Activated CD4-positive, CD25-positive, alpha-beta regulatory T cell treated with anti-CD3 and anti-CD28 coated beads, Interleukin-2, amount 50 U/mL, for 16 hours (primary cell): Measurements from ENCODE around the gene HK2.
A peak's percentile ranks its signal among the peaks of the same experiment; 100 is the strongest.
"Not testable (repeated sequence)": the region's sequence is repeated elsewhere in the genome, so short reads cannot be mapped to it uniquely, and the experiment has no call there.

Source experiments
- DNase-seq: peaks from one replicate; pipeline ENCODE4 v3.0.0-alpha.2; 2020; ENCODE audit warnings: low read depth, low spot score

HK2 gene

DNA sequence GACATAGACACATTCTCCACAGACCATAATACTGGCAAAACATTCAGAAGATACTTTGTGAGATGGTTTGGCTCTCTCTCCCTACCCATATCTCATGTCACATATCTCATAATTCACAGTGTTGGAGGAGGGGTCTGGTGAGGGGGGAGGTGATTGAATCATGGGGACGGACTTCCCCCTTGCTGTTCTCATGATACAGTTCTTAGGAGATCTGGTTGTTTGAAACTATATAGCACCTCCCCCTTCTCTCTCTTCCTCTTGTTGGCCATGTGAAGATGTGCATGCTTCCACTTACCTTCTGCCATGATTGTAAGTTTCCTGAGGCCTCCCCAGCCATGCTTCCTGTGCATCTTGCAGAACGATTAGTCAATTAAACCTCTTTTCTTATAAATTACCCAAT is 61.1 kb downstream of the HK2 start:
- DNase-seq: no peak

GRCh38 chr2:74896232-74896631 is 62.3 kb downstream of the HK2 start:
- no peak for DNase-seq

DNA sequence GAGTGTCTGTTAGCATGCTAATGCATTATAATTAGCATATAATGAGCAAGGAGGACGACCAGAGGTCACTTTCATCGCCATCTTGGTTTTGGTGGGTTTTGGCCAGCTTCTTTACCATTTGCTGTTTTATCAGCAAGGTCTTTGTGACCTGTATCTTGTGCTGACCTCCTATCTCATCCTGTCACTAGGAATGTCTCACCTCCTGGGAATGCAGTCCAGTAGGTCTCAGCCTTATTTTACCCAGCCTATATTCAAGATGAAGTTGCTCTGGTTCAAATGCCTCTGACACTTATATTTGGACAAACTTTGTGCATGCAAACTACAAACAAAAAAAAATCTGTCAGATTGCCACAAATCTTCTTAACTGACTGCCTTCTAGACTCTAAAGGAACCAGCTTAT is 66.3 kb downstream of the HK2 start:
- DNase-seq: not testable (repeated sequence)

GRCh38 chr2:74902281-74902860 is 68.4 kb downstream of the HK2 start:
- no peak for DNase-seq

DNA sequence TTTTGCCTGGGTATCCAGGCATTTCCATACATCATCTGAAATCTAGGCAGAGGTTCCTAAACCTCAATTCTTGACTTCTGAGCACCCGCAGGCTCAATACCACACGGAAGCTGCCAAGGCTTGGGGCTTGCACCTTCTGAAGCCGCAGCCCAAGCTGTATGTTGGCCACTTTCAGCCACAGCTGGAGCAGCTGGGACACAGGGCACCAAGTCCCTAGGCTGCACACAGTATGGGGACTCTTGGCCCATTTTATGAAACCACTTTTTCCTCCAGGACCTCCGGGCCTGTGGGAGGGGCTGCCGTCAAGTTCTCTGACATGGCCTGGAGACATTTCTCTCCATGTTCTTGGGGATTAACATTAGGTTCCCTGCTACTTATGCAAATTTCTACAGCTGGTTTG is 72.5 kb downstream of the HK2 start:
- no peak for DNase-seq

GRCh38 chr2:74907560-74907959 is 73.6 kb downstream of the HK2 start:
- DNase-seq: not testable (repeated sequence)

GRCh38 chr2:74908748-74909444 is 75.0 kb downstream of the HK2 start:
- no peak for DNase-seq

GRCh38 chr2:74910245-74910644 is 76.3 kb downstream of the HK2 start:
- DNase-seq: no peak

GRCh38 chr2:74911061-74911460 is 77.1 kb downstream of the HK2 start:
- DNase-seq: no peak

DNA sequence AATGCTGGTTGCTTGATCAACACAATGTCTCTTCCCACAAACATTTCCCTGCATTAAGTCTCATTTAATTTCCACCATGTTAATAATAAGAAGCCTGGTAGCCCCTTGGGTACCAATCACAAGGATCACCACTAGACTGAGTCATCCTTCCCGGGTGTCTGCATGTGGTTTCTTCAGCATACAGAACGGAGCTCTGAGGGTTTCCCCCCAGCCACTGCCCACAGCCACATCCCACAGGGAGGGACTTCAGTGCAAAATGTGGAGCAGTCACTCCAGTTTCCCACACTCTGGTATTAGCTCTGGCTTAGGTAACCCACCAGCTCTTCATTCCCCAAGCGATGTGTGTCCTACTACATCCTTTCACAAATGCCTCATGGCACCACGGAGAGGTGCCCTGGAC is 81.8 kb downstream of the HK2 start:
- no peak for DNase-seq

- DNase-seq: no peak
These were observed 82.5 kb downstream of the HK2 start for GRCh38 chr2:74916394-74916793.

DNA sequence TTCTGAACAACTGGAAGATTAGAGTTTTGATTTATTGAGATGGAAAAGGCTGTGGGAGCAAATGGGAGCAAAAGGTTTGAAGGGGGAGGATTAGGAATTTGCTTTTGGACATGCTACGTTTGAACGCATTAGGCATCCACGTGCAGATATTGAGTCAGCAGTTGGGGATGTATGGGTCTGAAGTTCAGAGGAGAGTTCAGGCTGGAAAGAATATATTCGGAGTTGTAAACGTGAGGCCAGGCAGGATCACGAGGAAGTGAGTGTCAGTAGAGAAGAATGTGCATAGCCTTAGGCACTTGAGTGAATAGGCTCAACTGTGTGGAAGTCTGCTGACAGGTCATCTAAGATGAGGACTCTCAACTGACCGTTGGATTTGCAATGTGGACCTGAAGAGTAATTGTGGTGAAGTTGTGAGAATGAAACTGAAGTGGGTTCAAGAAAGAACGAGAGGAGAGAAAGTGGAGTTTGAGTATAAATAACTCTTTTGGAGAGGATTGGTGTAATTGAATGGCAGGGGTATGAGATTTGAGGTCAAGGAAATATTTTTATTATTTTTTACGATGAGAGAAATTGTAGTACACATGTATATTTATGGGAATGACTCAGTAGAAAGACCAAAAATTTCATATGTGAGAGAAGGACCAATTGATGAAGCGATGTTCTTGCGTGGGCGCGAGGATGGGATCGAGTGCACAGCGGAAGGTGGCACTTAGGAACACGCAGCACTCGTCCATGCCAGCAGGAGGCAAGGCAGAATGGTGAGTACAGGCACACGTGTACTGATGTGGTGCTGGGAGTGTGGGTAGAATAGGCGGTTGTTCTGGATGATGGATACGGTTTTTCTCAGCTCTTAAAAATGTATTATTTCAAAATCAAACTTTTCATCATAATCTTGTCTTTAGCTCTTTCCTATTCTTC is 84.0 kb downstream of the HK2 start:
- no peak for DNase-seq

DNA sequence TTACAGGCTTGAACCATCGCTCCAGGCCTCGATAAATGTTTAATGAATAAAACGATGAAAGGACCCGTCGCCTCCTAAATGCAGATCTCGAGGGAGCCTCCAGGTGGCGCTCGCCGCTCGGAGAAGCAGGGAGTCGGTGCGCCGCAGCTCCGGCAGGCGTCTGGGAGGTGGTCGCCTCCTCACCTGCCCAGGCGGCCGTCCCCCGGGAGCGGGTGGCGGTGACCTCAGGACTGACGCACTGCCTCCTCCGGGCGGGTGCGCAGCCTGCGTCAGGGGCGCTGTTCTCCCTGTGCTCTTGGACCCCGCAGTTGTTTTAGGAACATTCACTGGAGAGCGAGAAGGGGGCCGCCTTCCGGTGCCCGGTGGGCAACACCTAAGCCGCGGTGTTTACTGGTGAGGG is 85.9 kb downstream of the HK2 start:
- DNase-seq: peak; percentile 52

DNA sequence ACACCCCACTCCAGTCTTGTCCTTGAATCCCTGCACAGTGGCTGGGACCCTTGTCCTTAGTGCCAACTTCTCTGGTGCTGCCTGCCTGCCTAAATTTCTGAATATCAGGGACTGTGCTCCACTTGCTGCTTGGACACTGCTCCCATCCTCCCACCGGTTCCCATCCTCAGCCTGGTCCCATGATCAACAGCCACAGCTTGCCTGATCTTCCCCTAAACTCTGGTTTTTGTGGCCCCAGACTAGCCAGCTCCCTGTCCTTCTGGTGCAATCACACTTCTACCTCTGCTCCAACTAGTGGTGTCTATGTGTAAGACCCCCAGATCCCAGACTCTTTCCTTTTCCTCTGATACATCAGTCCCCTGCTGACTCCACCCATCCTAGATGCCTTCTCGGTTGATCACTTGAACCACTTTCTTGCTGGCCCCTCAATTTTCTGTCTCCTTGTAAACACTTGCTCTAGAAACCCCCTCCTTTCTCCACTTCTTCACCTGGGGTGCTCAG is 87.4 kb downstream of the HK2 start:
- DNase-seq: no peak

- no peak for DNase-seq
These were observed 88.8 kb downstream of the HK2 start for GRCh38 chr2:74922592-74923227.

DNA sequence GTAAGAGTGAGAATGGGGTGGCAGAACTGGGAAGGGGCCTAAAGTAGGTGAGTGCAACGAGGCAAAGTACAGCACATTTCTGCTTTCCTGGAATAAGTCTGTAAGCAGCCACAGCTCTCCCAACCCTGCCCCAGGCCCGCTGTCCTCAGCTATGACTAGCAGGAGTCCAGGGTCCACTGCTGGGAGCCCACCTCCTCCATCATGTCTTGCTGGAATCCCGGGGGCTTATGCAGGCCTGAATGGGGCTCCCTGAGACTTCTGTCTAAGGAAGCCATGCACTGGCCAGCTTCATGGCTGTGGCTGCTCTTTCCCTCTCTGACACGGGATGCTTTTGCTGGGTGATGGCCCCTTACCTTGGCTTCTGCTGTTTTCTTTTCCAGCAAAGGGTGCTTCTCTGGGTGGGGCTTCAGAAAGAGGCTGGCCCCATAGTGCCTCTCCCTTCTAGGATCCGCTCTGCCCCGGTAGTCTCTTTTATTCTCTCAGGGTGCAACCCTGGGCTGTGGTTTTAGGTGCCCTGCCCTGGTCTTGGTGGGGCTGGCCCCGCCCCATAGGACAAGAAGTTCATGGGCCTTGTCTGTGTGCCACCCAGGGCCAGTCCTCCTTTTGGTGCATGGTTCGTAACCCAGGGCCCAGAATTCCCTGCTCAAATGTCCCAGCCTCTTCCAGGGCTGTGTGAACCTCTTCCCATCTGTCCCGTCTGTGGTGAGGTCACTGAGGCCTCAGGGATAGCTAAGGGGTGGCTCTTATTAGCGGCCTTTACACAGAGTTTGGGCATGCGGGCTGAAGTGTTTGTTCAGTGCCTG is 90.7 kb downstream of the HK2 start:
- no peak for DNase-seq

- no peak for DNase-seq
These were observed 91.4 kb downstream of the HK2 start for GRCh38 chr2:74925361-74925786.

DNA sequence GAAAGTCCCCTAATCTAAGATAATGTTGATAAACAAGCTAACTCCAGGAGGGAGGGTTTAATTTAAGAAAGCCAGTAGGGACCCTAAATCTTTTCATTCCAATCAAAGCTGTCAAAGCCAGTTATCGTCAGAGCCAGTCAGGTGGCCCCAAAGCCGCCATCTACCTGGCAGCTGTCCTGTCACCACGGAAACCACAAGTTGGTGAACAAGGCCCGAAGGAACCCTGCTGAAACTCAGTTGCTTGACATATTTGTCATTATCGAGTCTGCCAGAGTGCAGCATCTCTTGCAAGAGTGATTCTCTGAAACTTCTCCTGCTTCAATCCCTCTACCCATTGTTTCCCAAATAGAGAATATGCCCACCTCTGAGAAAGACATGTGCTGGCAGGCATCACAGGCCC is 93.7 kb downstream of the HK2 start:
- no peak for DNase-seq

GRCh38 chr2:74930811-74931486 is 97.0 kb downstream of the HK2 start:
- no peak for DNase-seq

DNA sequence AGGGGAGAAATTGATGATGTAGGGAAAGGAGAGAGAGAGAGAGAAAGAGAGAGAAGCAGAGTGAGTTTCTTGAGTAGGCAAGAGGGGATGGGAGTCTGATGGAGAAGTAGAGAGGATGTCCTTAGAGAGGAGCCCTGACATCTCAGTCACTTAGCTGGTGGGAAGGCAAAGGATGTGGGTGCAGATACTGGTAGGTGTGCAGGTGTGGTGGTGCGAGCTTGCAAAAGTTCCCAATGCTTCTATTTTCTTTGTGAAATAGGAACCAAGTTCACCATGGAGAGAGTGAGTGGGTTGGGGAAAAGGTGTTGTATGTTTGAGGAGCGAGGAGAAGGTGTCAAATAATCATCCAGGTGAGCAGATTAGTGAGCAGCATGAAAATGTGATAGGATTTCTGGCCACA is 98.0 kb downstream of the HK2 start:
- no peak for DNase-seq

DNA sequence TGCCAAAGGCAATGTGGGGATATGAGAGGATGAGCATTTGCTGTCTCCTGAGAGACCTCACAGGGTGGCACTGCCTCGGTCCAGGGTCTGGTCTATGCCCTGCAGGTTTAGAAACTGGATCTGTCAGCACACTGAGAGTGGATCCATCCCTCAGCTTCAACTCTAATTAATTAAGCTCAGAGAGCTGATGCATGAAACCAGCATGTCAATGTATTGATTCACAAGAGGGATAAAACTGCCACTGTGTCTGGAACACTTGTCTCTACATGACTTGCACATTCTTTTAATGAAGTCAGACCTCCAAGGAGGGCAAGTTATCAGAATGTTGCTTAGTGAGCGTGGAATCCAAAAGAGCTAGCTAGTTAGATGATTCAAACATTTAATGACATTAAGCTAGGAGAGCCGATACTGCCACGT is 102.1 kb downstream of the HK2 start:
- DNase-seq: no peak
